ENCODE data around the gene DNAJB9.

Gene DNAJB9

GRCh38 chr7:108592646-108593201, 23.1 kb downstream of the DNAJB9 start:
- Histone ChIP-seq H2AFZ (ENCODE audit: low read depth, low read length, severe bottlenecking) (no peak overlapping the region), H3K4me2 (ENCODE audit: low read depth, low read length, poor library complexity, severe bottlenecking) (no peak overlapping the region), H3K27me3 (ENCODE audit: low read length) (no peaks in the 10 kb centered on the region), H3K9me2 (replicated peaks; ENCODE audit: insufficient read depth, low read length) (no peaks in the 10 kb centered on the region), H3K79me2 (ENCODE audit: insufficient read depth, low read length) (no peaks in the 10 kb centered on the region), H3K9ac (ENCODE audit: low read length) (no peak overlapping the region), H3K36me3 (ENCODE audit: low read length) (no peaks in the 10 kb centered on the region), H3K4me3 (ENCODE audit: insufficient read depth, low read length, poor library complexity, severe bottlenecking) (no peak overlapping the region), H3K27ac (ENCODE audit: low read depth, low read length) (no peak overlapping the region), H3F3A (ENCODE audit: insufficient read depth) (no peaks in the 10 kb centered on the region), H4K20me1 (ENCODE audit: low read depth, low read length) (no peaks in the 10 kb centered on the region), H3K9me3 (ENCODE audit: insufficient read depth, low read length) (no peaks in the 10 kb centered on the region)
- TF ChIP-seq EZH2phosphoT487 (conservative IDR thresholded peaks at IDR 0.05; ENCODE audit: low read length) = no peak
- no peak for TF ChIP-seq CTCF (IDR thresholded peaks at IDR 0.05; ENCODE audit: insufficient read depth, low read length, poor library complexity, severe bottlenecking)

- Histone ChIP-seq H3K4me2 (ENCODE audit: low read depth, low read length, poor library complexity, severe bottlenecking) (no peak overlapping the region), H3K9me3 (ENCODE audit: insufficient read depth, low read length) (no peaks in the 10 kb centered on the region), H2AFZ (ENCODE audit: low read depth, low read length, severe bottlenecking) (no peak overlapping the region), H3K27me3 (ENCODE audit: low read length) (no peaks in the 10 kb centered on the region), H3K9me2 (replicated peaks; ENCODE audit: insufficient read depth, low read length) (no peaks in the 10 kb centered on the region), H3K79me2 (ENCODE audit: insufficient read depth, low read length) (no peaks in the 10 kb centered on the region), H3K4me3 (ENCODE audit: insufficient read depth, low read length, poor library complexity, severe bottlenecking) (no peak overlapping the region), H3K36me3 (ENCODE audit: low read length) (no peaks in the 10 kb centered on the region), H3K9ac (ENCODE audit: low read length) (no peak overlapping the region), H4K20me1 (ENCODE audit: low read depth, low read length) (no peaks in the 10 kb centered on the region), H3K27ac (ENCODE audit: low read depth, low read length) (no peak overlapping the region), H3F3A (ENCODE audit: insufficient read depth) (no peaks in the 10 kb centered on the region)
- no peak for TF ChIP-seq EZH2phosphoT487 (conservative IDR thresholded peaks at IDR 0.05; ENCODE audit: low read length)
- TF ChIP-seq CTCF (IDR thresholded peaks at IDR 0.05; ENCODE audit: insufficient read depth, low read length, poor library complexity, severe bottlenecking) = no peak
Observed at GRCh38 chr7:108596560-108596959, 26.9 kb downstream of the DNAJB9 start.

GRCh38 chr7:108598153-108598552, 28.5 kb downstream of the DNAJB9 start:
- no peaks in the 10 kb centered on the region for H3K36me3 ChIP-seq (ENCODE audit: low read length)
- no peaks in the 10 kb centered on the region for H3K9me3 ChIP-seq (ENCODE audit: insufficient read depth, low read length)

More at GRCh38 chr7:108598153-108598552, 28.5 kb downstream of the DNAJB9 start:
- Histone ChIP-seq H3K27ac (ENCODE audit: low read depth, low read length) (no peak overlapping the region), H2AFZ (ENCODE audit: low read depth, low read length, severe bottlenecking) (no peak overlapping the region), H3F3A (ENCODE audit: insufficient read depth) (no peaks in the 10 kb centered on the region), H4K20me1 (ENCODE audit: low read depth, low read length) (no peaks in the 10 kb centered on the region), H3K4me2 (ENCODE audit: low read depth, low read length, poor library complexity, severe bottlenecking) (no peak overlapping the region), H3K27me3 (ENCODE audit: low read length) (no peaks in the 10 kb centered on the region), H3K4me3 (ENCODE audit: insufficient read depth, low read length, poor library complexity, severe bottlenecking) (no peak overlapping the region), H3K9ac (ENCODE audit: low read length) (no peak overlapping the region), H3K79me2 (ENCODE audit: insufficient read depth, low read length) (no peaks in the 10 kb centered on the region), H3K9me2 (replicated peaks; ENCODE audit: insufficient read depth, low read length) (no peaks in the 10 kb centered on the region)
- no peak for TF ChIP-seq CTCF (IDR thresholded peaks at IDR 0.05; ENCODE audit: insufficient read depth, low read length, poor library complexity, severe bottlenecking)
- no peak for TF ChIP-seq EZH2phosphoT487 (conservative IDR thresholded peaks at IDR 0.05; ENCODE audit: low read length)

All from SU-DHL-6 (cell line).